HG03097 (cell line): Measurements from ENCODE around the gene OXLD1.

Experiments
- ATAC-seq: cut with Tn5 transposase; IDR thresholded peaks from one replicate; pipeline ENCODE4 v1.9.1; 2021; ENCODE audit not compliant: unreplicated experiment, low FRiP score

The OXLD1 gene

DNA sequence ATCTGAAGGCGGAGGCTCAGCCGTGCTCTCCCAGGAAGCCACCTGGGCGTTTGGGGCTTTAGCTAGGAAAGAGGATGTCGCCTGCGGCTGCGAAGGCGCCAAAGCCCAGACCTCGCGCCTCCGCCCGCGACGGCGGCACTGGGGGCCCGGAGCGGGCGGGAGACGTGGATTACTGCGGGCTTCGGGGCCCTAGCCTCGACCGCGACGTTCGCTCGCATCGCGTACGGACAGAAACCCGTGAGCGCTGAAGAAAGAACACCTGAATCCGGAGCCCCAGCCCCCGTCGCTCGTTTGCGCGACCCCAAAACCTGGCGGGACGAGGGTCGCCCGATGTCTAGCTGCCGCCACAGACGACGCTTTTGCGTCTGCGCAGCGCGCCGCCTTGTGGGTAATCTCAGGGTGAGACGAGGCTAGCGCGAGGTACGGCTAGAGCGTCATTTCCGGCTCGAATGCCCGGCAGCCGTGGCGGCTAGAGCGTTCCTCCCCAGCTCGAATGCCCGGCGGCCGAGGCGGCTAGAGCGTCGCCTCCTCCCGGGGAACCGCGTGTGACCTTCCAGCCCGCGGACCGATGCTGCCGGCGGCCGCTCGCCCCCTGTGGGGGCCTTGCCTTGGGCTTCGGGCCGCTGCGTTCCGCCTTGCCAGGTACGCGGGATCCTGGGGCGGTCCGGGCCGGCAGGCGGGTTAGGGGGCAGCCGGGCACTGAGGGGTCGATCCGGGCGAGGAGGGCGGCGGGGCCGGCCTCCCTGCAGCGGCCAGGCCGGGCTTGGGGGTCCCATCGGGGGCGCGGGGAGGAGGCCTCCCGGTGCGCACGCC, 36.7 kb upstream of the OXLD1 start, which contains the start of gene MRPL12:
TSS of gene MRPL12 (plus strand) at position 434 of the 813 bp plus-strand sequence. CDS start at position 569, 135 bp downstream.
- peak; percentile 65 for ATAC-seq

- no peak for ATAC-seq
Observed at GRCh38 chr17:81701288-81702071, 35.1 kb upstream of the OXLD1 start.

DNA sequence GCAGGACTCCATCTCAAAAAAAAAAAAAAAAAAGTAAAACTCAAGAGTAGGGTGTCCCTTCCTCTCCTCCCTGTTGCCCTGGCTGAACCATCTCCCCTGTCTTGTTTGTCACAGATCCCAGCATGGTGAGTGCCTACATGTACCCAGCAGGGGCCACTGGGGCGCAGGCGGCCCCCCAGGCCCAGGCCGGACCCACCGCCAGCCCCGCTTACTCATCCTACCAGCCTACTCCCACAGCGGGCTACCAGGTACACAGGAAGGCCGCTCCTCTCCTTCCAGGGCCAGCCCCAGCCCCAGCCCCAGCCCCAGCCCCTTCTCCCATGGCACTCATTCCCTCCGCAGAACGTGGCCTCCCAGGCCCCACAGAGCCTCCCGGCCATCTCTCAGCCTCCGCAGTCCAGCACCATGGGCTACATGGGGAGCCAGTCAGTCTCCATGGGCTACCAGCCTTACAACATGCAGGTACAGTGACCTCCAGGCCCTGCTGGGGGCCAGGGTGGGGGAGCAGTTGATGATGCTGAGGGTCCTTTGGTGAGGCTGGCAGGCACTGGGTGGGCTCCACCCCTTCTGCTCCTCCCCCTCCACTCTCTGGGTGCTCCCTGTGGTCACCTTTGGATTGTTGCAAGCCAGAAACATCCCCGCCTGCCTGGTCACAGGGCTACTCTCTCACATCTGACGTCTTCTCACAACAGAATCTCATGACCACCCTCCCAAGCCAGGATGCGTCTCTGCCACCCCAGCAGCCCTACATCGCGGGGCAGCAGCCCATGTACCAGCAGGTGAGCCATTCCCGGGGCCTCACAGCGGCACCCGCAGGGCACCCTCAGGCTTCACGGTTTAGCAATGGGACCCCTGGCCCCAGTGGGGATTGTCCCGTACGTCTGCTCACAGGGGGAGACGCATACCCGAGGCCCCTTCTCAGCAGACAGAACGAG, 34.2 kb upstream of the OXLD1 start:
- ATAC-seq = no peak

DNA sequence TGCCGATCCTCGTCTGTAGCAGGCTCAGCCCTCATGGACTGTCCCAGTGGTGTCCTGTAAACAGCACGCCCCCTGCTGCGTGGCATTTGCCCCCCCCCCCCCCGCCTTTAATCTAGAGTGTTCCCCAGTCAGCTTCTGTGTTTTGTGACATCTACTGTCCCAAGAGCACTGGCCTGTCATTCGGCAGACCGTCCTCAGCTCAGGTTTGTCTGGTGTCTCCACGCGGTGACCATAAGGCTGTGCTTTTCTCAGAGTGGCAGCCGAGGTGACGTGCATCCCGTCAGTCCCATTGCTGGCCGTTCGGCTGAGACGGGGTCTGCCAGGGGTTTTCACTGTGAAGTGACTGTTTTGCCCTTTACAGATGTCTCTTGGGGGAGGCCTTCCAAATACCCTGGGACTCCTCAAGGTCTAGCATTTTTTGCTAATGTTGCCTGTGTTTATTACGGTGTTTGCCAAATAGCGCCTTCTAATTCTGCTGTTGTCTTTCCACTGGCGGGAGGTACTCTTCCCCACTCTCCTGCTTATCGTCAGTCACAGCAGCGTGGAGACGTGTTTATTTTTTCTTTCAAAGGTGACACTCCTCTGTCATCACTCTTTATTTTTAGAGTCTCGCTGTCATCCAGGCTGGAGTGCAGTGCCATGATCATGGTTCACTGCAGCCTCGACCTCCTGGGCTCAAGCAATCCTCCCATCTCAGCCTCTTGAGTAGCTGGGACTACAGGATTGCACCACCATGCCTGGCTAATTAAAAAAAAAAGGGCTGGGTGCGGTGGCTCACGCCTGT, 31.0 kb upstream of the OXLD1 start:
- ATAC-seq = no peak

DNA sequence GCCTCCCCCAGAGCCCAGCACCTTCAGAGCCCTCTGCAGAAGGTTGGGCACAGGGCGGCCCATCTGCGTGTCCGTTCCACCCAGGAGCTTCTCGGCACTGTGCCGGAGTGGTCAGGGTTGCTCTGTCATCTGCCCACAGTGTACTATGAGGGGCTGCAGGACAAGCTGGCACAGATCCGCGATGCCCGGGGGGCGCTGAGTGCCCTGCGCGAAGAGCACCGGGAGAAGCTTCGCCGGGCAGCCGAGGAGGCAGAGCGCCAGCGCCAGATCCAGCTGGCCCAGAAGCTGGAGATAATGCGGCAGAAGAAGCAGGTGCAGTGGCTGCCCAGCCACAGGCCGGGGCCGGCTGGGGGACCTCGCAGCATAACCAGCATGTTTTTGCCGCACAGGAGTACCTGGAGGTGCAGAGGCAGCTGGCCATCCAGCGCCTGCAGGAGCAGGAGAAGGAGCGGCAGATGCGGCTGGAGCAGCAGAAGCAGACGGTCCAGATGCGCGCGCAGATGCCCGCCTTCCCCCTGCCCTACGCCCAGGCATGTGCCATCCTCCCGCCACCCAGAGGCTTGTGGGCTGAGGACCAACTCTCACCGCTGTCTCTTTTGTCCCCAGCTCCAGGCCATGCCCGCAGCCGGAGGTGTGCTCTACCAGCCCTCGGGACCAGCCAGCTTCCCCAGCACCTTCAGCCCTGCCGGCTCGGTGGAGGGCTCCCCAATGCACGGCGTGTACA, 30.0 kb upstream of the OXLD1 start:
- ATAC-seq = no peak

DNA sequence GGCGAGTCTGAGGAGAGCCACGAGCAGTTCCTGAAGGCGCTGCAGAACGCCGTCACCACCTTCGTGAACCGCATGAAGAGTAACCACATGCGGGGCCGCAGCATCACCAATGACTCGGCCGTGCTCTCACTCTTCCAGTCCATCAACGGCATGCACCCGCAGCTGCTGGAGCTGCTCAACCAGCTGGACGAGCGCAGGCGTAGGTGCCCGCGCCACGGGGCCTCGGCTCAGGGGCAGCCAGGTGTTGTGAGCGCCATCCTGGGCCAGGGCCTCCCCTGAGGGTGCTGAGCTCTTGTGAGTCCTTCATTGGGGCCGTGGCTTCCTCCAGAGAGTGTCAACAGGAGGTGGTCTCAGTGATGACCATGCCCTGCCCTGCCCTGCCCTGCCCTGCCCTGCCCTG, 29.4 kb upstream of the OXLD1 start:
- no peak for ATAC-seq

GRCh38 chr17:81695211-81695610, 28.8 kb upstream of the OXLD1 start:
- no peak for ATAC-seq

DNA sequence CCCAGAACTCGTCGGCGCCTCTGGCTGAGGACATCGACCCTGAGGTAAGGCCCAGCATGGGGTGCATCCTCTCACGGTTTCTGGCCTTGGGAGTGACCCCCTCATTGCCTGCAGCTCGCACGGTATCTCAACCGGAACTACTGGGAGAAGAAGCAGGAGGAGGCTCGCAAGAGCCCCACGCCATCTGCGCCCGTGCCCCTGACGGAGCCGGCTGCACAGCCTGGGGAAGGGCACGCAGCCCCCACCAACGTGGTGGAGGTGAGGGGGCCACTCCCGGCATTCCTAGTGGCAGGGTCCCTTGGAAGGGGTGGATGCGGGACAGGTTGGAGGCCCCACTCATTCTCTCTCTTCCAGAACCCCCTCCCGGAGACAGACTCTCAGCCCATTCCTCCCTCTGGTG, 28.4 kb upstream of the OXLD1 start:
- no peak for ATAC-seq

GRCh38 chr17:81693509-81694210, 27.3 kb upstream of the OXLD1 start:
- ATAC-seq = no peak

DNA sequence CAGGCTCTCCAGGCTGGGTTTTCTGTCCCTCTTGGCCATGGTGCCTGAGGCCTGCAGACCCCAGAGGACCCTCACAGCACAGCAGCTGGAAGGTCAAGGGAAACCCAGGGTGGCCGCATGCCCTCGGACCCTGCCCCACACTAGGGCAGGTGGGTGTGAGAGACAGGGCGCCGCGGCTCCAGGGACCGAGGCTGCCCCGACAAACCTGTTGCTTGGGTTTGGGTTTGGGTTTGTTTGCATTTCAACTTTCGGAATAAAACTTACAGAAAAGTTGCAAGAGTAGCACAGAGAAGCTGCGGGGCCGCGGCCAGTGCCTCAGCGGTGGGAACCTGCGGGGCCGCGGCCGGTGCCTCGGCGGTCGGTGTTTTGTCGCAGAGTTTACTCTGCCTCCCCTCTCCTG, 25.2 kb upstream of the OXLD1 start:
- ATAC-seq = no peak

DNA sequence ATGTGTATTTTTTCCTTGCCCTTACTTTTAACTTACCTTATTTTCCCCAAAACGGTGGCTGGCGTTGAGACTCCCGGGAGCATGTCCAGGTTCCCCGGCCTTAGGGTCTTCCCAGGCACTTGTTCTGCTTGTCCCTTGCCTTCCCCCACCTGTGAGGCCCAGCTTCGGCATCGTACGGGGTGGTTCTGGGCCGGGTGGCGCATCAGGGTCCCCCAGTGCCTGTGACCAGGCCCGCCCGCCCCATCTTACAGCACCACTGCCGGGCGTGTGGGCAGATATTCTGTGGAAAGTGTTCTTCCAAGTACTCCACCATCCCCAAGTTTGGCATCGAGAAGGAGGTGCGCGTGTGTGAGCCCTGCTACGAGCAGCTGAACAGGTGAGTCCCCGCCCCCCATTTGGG, 24.8 kb upstream of the OXLD1 start:
- no peak for ATAC-seq

GRCh38 chr17:81690549-81690948, 24.1 kb upstream of the OXLD1 start:
- no peak for ATAC-seq

GRCh38 chr17:81690066-81690465, 23.7 kb upstream of the OXLD1 start:
- no peak for ATAC-seq

DNA sequence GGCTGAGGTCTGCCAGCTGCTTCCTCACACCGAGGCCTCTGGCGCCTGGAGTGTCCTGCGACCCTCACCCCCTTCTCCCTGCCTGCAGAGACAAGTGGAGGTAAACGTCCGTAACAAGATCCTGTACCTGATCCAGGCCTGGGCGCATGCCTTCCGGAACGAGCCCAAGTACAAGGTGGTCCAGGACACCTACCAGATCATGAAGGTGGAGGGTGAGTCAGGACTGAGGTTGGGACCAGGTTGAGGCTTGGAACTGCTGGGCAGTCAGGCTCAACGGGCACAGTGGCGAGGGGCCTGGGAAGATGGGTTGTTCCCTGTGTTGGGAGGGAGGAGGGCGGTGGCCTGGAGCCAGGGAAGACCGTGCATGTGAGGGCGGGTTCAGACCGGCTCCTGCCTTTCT, 22.2 kb upstream of the OXLD1 start:
- no peak for ATAC-seq

DNA sequence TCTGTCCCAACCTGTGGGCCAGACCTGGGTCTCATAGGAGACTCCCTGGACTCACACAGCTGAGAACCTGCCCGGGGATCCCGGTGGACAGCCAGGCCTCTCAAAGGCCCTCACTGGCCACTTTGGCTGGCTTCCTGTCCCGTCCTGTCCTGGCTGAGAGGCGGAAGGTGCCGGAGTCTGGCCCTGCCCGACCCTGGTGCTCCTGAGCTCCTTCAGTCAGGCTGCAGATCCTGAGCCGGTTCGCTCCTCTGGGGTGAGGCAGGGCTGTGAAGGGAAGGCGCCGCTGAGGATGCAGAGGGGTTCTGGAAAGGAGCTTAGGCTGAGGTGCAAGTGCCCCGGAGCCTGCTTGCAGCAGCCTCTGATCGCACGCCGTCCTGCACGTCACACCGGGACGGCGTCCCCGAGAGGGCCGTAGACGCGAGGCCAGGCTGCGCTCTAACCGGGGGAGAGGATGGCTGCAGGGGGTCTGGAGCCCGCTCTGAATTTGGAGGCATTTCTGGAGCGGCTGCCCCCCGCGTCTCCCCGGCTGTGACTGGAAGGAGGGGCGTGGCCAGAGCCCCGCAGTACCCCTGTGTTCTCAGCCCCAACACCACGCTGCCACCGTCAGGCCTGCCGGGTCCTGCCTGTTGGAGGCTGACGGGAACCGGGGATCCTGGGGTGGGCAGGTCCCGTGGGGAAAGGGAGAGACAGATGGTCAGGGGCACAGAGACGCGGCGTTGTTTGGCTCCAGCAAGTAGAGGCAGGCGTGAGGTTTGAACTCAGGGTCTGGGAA, 21.6 kb upstream of the OXLD1 start:
- ATAC-seq = no peak

GRCh38 chr17:81686614-81687013, 20.2 kb upstream of the OXLD1 start:
- no peak for ATAC-seq

- ATAC-seq = no peak
Observed at GRCh38 chr17:81685108-81685507, 18.7 kb upstream of the OXLD1 start.

- ATAC-seq = no peak
Observed at GRCh38 chr17:81684442-81684911, 18.1 kb upstream of the OXLD1 start.
